ENCODE data around the gene THADA. TPM values are rescaled to one million over a fixed set of nuclear protein-coding genes. Genes with fewer than 3 reads are reported as not detected.

The THADA gene
- total RNA-seq, 1 donor from 2014 or later = 38.0 TPM

DNA sequence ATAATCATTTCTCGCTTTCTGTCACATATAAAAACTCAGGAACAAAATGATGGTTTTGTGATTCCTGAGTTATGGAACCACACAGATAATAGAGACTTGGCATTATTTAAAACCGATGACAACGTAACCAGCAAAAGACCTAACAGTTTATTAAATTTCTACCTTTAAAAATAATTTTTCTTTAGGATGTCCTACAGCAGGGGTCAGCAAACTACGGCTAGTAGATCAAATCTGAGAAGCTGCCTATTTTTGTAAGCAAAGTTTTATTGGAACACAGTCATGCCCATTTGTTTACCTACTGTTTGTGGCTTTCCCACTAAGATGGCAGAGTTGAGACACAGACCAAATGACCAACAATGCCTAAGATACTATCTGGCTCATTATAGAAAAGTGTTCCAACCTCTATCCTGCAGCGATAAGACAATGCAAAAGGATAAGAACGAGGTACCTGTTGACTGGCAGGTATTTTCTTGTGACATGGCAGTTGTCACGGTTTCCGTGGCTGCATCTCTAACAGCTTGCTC, 316.5 kb downstream of the THADA start:
- no peak for DNase-seq (ENCODE audit: low spot score)

DNA sequence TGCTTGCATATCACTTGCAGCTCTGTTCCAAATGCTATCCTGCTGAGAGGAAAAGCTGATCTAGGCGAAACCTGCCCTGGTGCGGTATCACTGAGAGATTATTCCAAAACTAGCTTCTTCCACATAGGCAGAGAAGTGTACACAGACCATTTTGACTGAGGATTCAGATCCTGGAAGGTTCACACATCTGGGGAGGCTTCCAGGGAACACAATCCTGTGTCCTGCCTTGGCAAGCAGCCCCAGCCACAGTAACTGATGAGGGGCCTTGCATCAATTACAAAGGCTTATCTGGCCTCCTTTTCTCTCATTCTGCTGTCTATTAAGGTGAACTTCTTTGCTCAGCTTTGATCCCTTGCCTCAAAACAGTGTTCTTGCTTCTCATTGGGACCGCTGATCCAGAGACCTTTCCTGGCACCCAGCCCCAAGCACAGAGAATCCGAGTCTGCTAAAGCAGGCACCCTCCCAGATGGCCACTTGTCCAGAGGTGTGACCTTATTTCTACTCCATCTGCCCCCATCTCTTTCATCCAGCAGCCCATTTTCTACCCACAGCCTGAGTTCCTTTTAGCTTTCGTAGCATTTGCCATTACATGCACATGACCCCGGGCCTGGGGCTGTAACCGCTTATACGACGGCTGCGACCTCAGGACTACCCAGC, 317.1 kb downstream of the THADA start:
- no peak for DNase-seq (ENCODE audit: low spot score)

DNA sequence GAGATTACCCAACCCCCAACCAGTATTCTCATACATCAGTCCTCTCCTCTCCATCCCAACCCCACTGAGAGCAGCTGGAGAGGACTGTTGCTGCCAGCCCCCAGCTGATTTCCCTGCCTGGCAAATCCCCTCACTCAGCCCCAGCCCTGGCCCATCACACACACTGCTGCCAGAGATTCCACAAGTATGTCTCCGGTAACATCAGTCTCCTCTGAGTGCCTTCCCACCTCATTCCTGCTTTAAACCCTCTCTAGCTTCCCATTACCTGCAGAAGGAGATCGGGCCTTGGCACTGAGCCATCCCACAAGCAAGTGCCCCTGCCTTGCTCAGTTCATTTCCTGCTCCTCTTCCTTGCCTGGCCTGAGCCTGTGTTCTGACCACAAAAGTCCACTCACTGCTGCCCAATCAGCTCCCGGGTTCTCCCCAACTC, 318.9 kb downstream of the THADA start:
- DNase-seq (ENCODE audit: low spot score) = no peak

DNA sequence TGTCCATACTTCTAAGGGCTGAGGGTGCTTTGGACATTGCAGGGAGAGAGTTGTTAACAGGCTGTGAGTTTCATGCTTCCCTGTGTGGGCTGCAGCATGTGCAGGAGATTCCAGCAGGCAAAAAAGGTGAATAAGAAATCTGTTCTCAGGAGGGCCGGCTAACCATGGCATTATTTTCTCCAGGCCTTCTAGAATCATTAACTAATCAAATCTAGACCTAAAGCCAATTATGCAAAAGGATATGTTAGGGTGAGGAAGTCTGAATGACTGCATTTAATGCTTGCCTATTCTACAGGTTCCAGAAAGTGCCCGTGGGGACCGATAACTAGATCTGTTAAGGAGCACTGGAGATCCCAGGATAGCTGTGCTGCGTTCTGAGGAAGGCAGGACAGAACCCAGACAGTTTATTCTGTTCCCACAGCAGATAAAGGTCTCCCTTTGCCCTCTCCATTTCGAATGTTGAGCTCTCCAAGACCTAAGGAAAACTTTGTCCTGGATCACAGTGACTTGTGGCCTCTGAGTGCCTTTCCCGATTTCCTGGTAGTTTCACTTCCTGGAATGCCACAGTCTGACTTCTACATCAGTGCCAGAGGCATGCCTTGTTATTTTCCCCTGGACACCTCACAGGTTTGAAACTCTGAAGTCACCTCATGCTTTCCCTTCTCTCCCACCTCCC, 319.4 kb downstream of the THADA start:
- DNase-seq (ENCODE audit: low spot score) = no peak

DNA sequence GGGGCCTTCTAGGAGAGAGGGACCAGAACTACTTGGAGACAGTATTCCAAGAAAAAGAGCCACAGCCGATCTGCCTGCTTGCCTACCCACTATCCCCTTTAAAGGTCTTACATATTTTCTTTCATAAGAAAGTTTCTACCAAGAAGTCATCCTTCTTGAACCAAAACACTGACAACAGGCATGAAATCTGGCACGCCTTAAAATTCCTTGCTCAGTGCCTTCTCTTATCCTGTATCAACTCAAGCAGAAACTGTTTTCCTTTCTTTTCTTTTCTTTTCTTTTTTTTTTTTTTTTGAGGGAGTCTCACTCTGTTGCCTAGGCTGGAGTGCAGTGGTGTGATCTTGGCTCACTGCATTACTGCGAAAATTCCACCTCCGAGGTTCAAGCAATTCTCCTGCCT, 321.1 kb downstream of the THADA start:
- no peak for DNase-seq (ENCODE audit: low spot score)

DNA sequence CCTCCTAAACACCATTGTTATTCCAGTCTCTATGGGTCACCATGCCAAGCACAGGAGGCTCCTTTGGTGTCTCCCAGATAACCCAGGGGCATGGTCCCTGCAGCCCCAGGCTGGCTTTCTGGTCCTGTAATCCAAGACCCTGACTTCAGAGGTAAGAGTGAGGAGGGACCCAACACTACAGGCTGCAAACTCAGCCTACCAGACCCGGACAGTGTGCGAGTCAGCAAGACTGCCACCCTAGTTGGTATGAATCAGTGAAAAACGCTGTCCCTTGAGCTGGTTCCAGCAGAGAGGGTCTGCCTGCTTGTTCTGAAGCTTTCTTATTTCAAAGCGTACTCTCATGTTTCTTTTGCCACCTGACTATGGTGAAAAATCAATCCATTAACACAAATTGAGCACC, 321.8 kb downstream of the THADA start:
- DNase-seq (ENCODE audit: low spot score) = no peak

DNA sequence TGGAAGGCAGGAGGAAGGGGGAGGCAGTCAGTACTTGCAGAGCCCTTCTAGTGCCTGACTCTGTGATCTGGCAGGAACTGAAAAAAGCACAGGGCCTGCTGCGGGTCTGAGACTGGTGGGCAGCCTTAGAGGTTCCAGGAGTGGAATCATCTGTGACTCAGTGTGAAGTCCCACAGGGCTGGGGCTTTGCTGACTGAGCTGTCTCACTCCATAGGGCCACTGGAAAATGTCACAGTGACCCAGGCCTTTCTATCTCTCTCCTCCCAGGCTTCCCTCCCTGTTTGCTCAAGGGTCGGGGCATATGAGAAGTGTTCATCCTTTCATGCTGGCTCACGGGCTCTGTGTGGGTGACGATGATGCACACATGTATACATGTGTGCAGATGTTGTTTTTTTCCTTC, 322.3 kb downstream of the THADA start:
- DNase-seq (ENCODE audit: low spot score) = no peak

DNA sequence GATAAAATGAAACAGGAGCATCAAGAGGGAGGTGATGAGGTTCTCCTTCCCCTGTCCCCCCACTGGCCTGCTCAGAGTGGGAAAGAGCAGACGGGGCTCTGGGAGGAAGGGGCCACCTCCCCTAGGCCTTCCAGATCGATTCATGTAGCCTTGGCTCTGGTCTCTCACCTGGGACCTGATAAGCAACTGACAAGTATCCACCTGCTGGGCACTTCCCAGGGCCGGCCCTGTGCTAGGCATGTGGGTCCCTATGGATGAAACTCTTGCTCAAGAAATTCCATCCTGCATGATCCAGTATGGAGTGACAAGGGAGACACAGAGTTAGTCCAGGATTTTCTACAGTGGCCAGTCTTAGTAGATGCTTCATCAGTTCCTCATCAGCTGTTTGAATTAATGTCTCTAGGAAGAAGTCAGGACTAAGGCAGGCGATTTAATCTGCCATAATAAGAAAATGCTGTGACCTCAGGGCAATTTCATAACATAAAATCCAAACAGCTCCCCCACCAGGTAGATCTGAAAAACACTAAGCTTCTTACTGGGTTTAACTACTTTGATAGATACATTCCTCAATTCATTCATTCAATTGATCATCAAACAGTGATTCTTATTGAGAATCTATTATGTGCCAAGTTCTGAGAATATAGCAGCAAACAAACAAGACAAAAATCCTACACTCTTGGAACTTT, 324.8 kb downstream of the THADA start:
- DNase-seq (ENCODE audit: low spot score) = no peak

DNA sequence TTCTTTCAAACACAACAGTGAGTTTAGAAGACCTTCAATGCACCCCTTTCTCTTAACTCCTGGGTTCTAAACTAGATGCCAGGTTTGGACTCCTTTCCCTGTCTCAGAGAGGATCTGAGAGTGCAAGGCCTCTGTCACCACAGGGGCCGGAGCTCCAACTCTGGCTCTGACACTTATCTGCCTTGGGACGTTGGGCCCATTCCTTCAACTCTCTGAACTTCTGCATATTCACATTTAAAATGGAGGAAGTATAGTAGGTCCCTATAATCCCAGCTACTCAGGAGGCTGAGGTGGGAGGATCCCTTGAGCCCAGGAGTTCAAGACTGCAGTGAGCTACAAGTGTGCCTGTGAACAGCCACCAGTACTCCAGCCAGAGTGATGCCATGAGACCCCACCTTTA, 325.4 kb downstream of the THADA start:
- no peak for DNase-seq (ENCODE audit: low spot score)

DNA sequence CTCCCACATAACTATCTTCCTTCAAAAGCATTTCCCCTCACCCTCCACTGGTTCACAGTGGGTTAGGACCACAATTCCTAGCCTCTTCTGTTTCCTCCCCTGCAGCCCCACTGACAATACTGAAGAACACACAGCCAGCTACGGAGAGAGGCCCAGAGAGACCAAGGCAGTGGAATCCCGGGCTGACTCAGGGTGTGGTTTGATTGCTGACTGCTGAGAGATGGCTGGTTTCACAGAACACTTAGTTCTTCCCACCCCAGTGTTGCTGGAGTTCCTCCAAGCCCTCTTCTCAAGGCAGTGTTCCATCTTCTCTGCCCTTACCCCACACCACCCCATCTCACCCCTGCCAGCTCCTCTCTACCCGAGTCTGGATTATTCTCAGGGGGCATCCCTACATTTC, 326.1 kb downstream of the THADA start:
- DNase-seq (ENCODE audit: low spot score) = no peak

DNA sequence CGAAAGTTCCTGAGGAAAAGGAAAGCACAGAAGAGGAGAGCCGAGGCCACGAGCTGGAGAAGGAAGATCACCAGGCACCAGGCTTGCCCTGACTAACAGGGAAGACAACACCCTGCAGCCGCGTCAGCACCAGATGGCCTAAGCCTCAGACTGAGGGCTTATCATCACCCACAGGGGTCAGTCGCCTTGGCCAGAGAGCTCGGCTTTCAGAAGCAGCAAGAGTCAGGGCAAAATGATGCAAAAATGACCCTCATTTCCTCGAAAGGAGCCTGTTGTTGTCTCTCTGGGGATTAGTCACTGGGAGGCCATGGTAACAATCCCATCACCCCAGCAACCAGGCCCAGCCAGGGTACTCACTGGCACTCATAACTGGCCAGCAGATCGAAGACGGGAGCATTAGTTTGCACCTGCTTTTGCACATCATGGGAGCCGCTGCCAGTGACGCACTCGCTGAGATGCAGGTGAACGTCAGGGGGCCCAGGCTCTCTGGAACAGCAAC, 326.7 kb downstream of the THADA start:
- DNase-seq (ENCODE audit: low spot score) = peak; percentile 91

DNA sequence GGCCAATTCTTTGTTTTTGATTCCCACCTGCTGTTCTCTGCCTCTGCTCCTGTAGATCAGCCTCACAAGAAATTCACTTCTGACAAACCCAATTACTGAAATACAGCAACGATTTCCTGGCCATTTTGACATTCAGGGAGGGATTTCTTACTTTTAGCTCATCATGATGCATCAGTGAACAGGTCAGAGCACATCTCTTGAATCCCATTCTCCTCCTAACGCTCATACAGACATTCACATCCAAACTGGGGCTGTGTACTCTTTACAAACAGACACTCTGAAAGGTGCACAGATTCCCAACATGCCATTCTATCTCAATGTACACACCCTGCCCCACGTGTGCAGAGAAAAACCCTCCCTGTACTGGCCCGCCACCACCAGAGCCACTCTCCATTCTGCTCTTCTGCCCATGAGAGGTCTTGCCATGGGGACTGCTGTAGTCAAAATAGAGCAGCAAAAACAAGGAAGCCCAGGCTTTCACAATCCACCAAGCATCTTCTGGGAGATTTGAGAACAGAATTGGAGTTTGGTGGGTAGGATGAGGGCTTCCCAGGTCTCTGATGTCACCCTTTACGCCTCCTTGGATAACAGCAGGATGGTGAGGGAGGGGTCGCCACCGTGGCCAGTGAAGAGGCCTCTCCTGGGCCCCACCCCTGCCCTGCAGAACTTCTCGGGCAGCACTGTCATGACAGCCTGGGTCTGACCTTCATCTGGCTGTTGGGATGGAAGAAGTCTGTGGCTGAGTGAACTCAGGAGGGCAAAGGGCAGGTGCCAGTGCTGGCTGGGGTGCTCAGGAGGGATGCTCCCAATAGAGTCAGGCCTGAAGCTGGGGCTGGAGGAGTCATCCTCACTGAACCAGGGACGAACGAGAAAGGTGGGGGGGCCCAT, 327.5 kb downstream of the THADA start:
- DNase-seq (ENCODE audit: low spot score) = no peak

DNA sequence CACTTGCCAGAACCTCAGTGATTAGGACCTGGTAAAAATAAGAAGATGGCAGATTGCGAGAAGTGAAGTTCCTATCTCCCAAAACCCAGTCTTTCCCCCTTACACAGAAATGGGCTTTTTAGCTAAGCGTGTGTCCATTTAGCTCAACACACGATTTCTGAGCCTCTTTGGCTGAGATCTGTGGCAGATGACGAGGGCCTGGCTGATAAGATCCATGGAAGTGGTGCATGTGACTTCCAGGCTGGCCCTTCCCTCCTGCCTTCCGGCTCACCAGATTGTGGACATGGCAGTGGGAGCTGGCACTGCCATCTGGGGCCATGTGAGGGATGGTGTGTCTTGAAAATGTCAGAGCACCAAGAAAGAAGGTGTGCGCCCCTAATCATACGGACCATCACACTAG, 328.5 kb downstream of the THADA start:
- DNase-seq (ENCODE audit: low spot score) = no peak

DNA sequence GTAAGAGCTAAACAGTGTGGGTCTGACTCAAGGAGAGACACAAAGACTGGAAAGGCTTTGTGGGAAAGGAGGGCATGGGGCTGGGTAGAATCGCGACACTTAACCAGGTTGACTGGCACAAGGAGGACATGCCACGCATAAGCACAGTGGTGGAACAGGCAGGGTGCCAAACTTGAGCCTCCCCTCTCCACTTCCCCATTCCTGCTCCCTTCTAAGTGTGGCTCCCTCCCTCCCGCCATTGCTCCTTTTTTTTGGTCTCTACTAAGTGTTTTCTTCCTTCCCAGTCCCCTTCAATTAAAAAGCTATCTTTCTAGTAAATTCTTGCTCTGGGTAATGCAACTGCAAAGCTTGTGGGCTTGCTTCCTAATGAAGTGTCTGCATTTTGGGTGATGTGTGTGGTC, 329.1 kb downstream of the THADA start:
- DNase-seq (ENCODE audit: low spot score) = no peak

DNA sequence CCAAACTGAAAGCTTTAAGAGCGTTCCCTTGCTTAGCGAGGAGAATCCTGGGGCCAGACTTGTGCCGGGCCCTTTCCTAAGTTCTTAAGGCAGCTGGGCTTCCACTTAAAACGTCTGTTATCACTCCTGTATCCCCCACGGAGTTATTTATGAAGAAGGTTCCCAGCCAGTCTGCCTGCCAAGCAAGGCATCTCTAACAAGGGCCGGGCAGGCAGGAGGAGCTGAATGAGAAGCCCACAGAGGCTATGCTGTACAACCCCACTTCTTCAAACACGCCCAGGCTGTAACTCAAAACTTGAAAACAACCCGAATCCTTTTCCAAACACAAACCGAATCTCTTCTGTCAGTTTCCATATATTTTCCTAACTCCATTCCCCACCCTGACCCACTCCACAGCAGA, 330.4 kb downstream of the THADA start:
- DNase-seq (ENCODE audit: low spot score) = no peak

DNA sequence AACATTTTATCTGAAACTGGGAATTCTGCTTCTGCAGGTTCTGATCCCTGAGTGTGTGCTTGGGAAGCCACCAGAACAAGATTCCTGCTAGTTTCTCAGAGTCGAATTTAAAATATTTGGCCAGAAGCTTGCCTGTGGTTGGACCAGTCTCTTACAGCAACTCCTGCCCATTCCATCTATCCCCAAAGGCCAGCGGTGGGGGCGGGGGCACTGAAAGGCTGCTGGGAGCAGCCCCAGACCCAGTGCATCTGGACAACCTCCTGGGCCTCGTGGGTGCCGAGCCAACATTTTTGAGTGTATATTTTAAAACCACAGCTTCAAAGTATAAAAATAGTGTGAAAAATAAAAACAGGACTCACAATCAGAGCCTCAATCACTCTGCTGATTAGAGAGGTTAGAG, 330.8 kb downstream of the THADA start:
- no peak for DNase-seq (ENCODE audit: low spot score)

DNA sequence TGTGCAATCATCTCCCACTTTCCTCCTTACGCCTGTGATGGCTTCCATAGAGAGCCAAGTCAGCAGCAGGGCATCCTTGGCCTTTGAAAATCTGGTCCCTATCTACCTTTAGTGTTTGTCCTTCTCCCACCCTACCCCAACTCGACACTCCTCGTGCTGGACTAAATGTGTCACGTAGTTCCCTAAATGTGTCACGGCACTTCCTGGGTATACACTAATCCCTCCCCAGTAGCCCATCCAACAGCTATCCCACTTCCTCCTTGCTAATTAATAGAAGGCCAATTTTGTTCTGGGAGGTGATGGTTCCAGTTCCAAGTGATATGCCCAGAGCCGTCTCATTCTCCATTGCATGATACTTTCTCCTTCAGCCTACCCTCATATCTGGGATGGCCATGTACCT, 332.9 kb downstream of the THADA start:
- DNase-seq (ENCODE audit: low spot score) = no peak

DNA sequence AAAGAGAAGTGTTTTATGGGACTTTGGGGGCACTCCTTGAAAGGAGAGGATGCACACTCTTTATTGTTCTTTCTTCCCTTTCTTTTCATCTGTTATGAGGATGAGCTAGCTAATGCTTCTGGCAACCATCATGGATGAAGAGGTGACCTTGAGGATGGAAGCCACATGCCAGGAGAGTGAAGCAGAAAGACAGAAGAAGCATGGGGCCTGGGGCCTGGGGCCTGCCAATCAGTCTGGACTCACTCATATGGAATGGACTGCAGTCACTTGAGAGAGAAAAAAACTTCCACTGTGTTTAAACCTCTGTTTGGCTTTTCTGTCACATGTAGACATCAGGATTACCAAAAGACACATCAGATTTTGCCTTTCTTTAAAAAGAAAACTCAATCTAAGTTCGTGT, 333.6 kb downstream of the THADA start:
- DNase-seq (ENCODE audit: low spot score) = no peak

DNA sequence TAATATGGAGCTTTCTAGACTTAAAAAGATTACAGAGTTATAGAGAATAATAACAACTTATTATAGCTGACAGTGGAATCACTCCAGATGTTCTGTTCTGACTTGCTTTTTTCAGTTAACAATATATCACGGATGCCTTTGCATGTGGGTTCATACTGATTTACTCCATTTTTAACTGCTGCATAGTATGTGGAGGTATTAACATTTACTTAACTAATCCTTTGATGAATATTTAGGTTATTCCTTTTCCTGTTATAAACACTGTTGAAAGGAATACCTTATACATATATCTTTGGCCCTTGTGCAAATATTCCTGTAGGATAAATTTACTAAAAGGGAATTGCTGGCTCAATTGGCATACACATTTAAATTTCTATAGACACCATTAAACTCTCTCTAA, 336.3 kb downstream of the THADA start:
- no peak for DNase-seq (ENCODE audit: low spot score)

DNA sequence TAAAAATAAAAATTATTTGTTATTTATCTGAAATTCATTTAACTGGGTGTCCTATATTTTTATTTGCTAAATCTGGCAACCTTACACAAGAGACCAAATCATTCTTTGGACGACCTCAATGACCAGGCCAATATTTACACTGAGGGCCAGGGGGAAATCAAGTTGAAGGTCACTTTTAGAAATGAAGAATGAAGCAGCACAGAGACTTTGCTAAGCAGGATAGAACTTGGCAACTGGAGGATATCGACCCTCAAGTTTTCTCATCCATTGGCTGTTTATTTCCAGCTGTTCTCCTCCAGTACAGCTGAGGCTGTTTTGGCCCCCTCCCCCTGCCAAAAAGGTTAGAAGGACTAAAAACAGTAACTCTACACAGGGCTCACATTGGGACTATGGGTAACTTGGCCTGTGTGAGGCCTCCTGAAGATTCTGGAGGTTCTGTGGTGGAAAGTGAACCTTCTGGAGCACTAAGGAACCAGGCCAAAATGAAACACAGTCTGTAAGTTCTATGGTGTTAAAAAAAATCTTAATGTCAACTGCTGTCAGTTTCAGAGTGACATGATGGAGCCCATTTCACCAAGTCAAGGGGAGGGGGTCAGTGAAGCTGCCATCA, 337.2 kb downstream of the THADA start:
- DNase-seq (ENCODE audit: low spot score) = no peak
